GM18511 (cell line): Measurements from ENCODE around the gene CCDC197.

Experiments used
- ATAC-seq: cut with Tn5 transposase; IDR thresholded peaks from one replicate; pipeline ENCODE4 v1.9.1; 2021; ENCODE audit warnings: mild to moderate bottlenecking, moderate library complexity; ENCODE audit not compliant: unreplicated experiment

CCDC197 gene

GRCh38 chr14:94040796-94041195 lies 43.7 kb downstream of the CCDC197 start:
- ATAC-seq, result no peak

GRCh38 chr14:94041551-94042346 lies 44.6 kb downstream of the CCDC197 start:
- ATAC-seq, result no peak

GRCh38 chr14:94042433-94043091 lies 45.5 kb downstream of the CCDC197 start:
- no peak for ATAC-seq

- ATAC-seq, result no peak
These were observed 46.1 kb downstream of the CCDC197 start for GRCh38 chr14:94043111-94043755.

- no peak for ATAC-seq
These were observed 46.8 kb downstream of the CCDC197 start for GRCh38 chr14:94043756-94044475.

- ATAC-seq, result no peak
These were observed 47.5 kb downstream of the CCDC197 start for GRCh38 chr14:94044476-94045091.

GRCh38 chr14:94045101-94045500 lies 48.0 kb downstream of the CCDC197 start:
- ATAC-seq, result no peak

- no peak for ATAC-seq
These were observed 48.7 kb downstream of the CCDC197 start for GRCh38 chr14:94045563-94046345.

- no peak for ATAC-seq
These were observed 49.7 kb downstream of the CCDC197 start for GRCh38 chr14:94046696-94047250.

- no peak for ATAC-seq
These were observed 50.5 kb downstream of the CCDC197 start for GRCh38 chr14:94047581-94047980.

GRCh38 chr14:94048691-94049624 lies 51.9 kb downstream of the CCDC197 start:
- ATAC-seq, result no peak

GRCh38 chr14:94049625-94050023 lies 52.5 kb downstream of the CCDC197 start:
- no peak for ATAC-seq

- ATAC-seq, result no peak
These were observed 53.3 kb downstream of the CCDC197 start for GRCh38 chr14:94050231-94050880.

- no peak for ATAC-seq
These were observed 54.0 kb downstream of the CCDC197 start for GRCh38 chr14:94051115-94051514.

GRCh38 chr14:94051779-94052178 lies 54.7 kb downstream of the CCDC197 start:
- ATAC-seq, result no peak

GRCh38 chr14:94052199-94052598 lies 55.1 kb downstream of the CCDC197 start:
- no peak for ATAC-seq

GRCh38 chr14:94052662-94053061 lies 55.6 kb downstream of the CCDC197 start:
- no peak for ATAC-seq

- ATAC-seq, result no peak
These were observed 57.3 kb downstream of the CCDC197 start for GRCh38 chr14:94054401-94054800.
